ACC112 (cell line): ENCODE results near the gene STRA6.

Source experiments
- H2AFZ ChIP-seq: fragments of 200-600 bp; sonication (generic); one replicate; pipeline ENCODE4 v1.6.0; 2017; ENCODE audit warnings: antibody characterized with exemption, low read length; ENCODE audit not compliant: unreplicated experiment
- H3K27ac ChIP-seq: fragments of 200-600 bp; sonication (generic); 2 replicates; pipeline ENCODE4 v1.5.1; 2014; ENCODE audit warnings: low read depth, mild to moderate bottlenecking, antibody characterized with exemption, low read length, moderate library complexity
- H3K27me3 ChIP-seq: fragments of 200-600 bp; sonication (generic); 2 replicates; pipeline ENCODE4 v1.6.1; 2014; ENCODE audit warnings: mild to moderate bottlenecking, antibody characterized with exemption, low read length, moderate library complexity, mixed read lengths; ENCODE audit not compliant: insufficient read depth
- H3K36me3 ChIP-seq: fragments of 200-600 bp; sonication (generic); 2 replicates; pipeline ENCODE4 v1.6.1; 2016; ENCODE audit warnings: mild to moderate bottlenecking, antibody characterized with exemption, low read length, moderate library complexity, mixed read lengths; ENCODE audit not compliant: insufficient read depth
- H3K4me1 ChIP-seq: fragments of 200-600 bp; sonication (generic); one replicate; pipeline ENCODE4 v1.6.1; 2016; ENCODE audit warnings: low read length, mixed read lengths; ENCODE audit not compliant: insufficient read depth, unreplicated experiment, control insufficient read depth
- H3K4me3 ChIP-seq: fragments of 200-600 bp; sonication (generic); 2 replicates; pipeline ENCODE4 v1.5.1; 2014; ENCODE audit warnings: mild to moderate bottlenecking, low read depth, low read length
- H3K79me2 ChIP-seq: fragments of 200-600 bp; sonication (generic); one replicate; pipeline ENCODE4 v1.6.0; 2016; ENCODE audit warnings: low read length; ENCODE audit not compliant: control insufficient read depth, unreplicated experiment, insufficient read depth

STRA6 gene

GRCh38 chr15:74240002-74240568 lies 37.5 kb upstream of the STRA6 start:
- Histone ChIP-seq H3K36me3 (no peaks in the 10 kb centered on the region), H3K4me3 (no peak overlapping the region), H2AFZ (no peak overlapping the region), H3K79me2 (no peaks in the 10 kb centered on the region), H3K27ac (0 out of 2 replicates have a peak overlapping the region, but pooled peaks have one; percentile 24), H3K4me1 (peaks cover 49% of the 10 kb centered on the region), H3K27me3 (no peaks in the 10 kb centered on the region)

GRCh38 chr15:74239051-74239705 lies 36.6 kb upstream of the STRA6 start:
- Histone ChIP-seq H3K4me1 (peaks cover 56% of the 10 kb centered on the region), H2AFZ (no peak overlapping the region), H3K79me2 (no peaks in the 10 kb centered on the region), H3K27ac (no peak overlapping the region), H3K36me3 (no peaks in the 10 kb centered on the region), H3K27me3 (no peaks in the 10 kb centered on the region), H3K4me3 (no peak overlapping the region)

- H3K27ac ChIP-seq = no peak within 1 kb of the TSS
- H3K4me1 ChIP-seq = peaks cover 44% of the 10 kb centered on the region
- no peaks in the 10 kb centered on the region for H3K36me3 ChIP-seq
- H3K79me2 ChIP-seq = no peaks in the 10 kb centered on the region
- no peaks in the 10 kb centered on the region for H3K27me3 ChIP-seq
- no peak within 1 kb of the TSS for H2AFZ ChIP-seq
- H3K4me3 ChIP-seq = no peak within 1 kb of the TSS
Observed at GRCh38 chr15:74235962-74236361, 33.4 kb upstream of the STRA6 start, which contains the start of gene CCDC33. Gene CCDC33 (plus strand): TSS chr15:74236326. CDS start chr15:74236720, 394 bp downstream.

GRCh38 chr15:74234598-74234875 lies 31.9 kb upstream of the STRA6 start:
- H3K4me3 ChIP-seq = no peak overlapping the region
- H3K4me1 ChIP-seq = peaks cover 29% of the 10 kb centered on the region
- H3K27me3 ChIP-seq = no peaks in the 10 kb centered on the region
- no peaks in the 10 kb centered on the region for H3K36me3 ChIP-seq
- H3K27ac ChIP-seq = no peak overlapping the region
- H2AFZ ChIP-seq = no peak overlapping the region
- H3K79me2 ChIP-seq = no peaks in the 10 kb centered on the region

- Histone ChIP-seq H3K36me3 (no peaks in the 10 kb centered on the region), H3K27me3 (no peaks in the 10 kb centered on the region), H3K79me2 (no peaks in the 10 kb centered on the region), H3K4me1 (peaks cover 24% of the 10 kb centered on the region), H2AFZ (no peak overlapping the region), H3K27ac (no peak overlapping the region), H3K4me3 (no peak overlapping the region)
Observed at GRCh38 chr15:74233851-74234597, 31.4 kb upstream of the STRA6 start.

GRCh38 chr15:74233373-74233772 lies 30.8 kb upstream of the STRA6 start:
- H3K27ac ChIP-seq = no peak overlapping the region
- no peak overlapping the region for H3K4me3 ChIP-seq
- peaks cover 18% of the 10 kb centered on the region for H3K4me1 ChIP-seq
- no peak overlapping the region for H2AFZ ChIP-seq
- no peaks in the 10 kb centered on the region for H3K36me3 ChIP-seq
- no peaks in the 10 kb centered on the region for H3K79me2 ChIP-seq
- H3K27me3 ChIP-seq = no peaks in the 10 kb centered on the region

GRCh38 chr15:74231475-74231874 lies 28.9 kb upstream of the STRA6 start:
- peaks cover 18% of the 10 kb centered on the region for H3K4me1 ChIP-seq
- H3K27ac ChIP-seq = no peak overlapping the region
- no peaks in the 10 kb centered on the region for H3K36me3 ChIP-seq
- H2AFZ ChIP-seq = no peak overlapping the region
- H3K79me2 ChIP-seq = no peaks in the 10 kb centered on the region
- no peaks in the 10 kb centered on the region for H3K27me3 ChIP-seq
- H3K4me3 ChIP-seq = no peak overlapping the region

- no peaks in the 10 kb centered on the region for H3K36me3 ChIP-seq
- peaks cover 18% of the 10 kb centered on the region for H3K4me1 ChIP-seq
- H3K27ac ChIP-seq = no peak overlapping the region
- H3K79me2 ChIP-seq = no peaks in the 10 kb centered on the region
- no peak overlapping the region for H3K4me3 ChIP-seq
- no peaks in the 10 kb centered on the region for H3K27me3 ChIP-seq
- no peak overlapping the region for H2AFZ ChIP-seq
Observed at GRCh38 chr15:74229686-74230085, 27.1 kb upstream of the STRA6 start.

GRCh38 chr15:74228723-74229081 lies 26.1 kb upstream of the STRA6 start:
- no peak overlapping the region for H3K27ac ChIP-seq
- peaks cover 9% of the 10 kb centered on the region for H3K4me1 ChIP-seq

GRCh38 chr15:74227968-74228722 lies 25.6 kb upstream of the STRA6 start:
- no peaks in the 10 kb centered on the region for H3K36me3 ChIP-seq
- no peak overlapping the region for H2AFZ ChIP-seq
- H3K27me3 ChIP-seq = no peaks in the 10 kb centered on the region
- H3K4me3 ChIP-seq = no peak overlapping the region
- no peak overlapping the region for H3K27ac ChIP-seq
- peaks cover 4% of the 10 kb centered on the region for H3K4me1 ChIP-seq
- H3K79me2 ChIP-seq = no peaks in the 10 kb centered on the region

More at GRCh38 chr15:74228723-74229081, 26.1 kb upstream of the STRA6 start:
- Histone ChIP-seq H2AFZ (no peak overlapping the region), H3K79me2 (no peaks in the 10 kb centered on the region), H3K4me3 (no peak overlapping the region), H3K36me3 (no peaks in the 10 kb centered on the region), H3K27me3 (no peaks in the 10 kb centered on the region)
